Ishikawa (cell line): ENCODE measurements around the gene AP4S1.

Source experiments
- CEBPB ChIP-seq: IDR thresholded peaks from 2 replicates; pipeline ENCODE4 v1.6.1; 2012
- CREB1 ChIP-seq: IDR thresholded peaks from 2 replicates; pipeline ENCODE4 v1.6.1; 2012; ENCODE audit warnings: low read depth
- EGR1 ChIP-seq: IDR thresholded peaks from 2 replicates; pipeline ENCODE4 v1.6.1; 2012
- EP300 ChIP-seq: IDR thresholded peaks from 2 replicates; pipeline ENCODE4 v1.6.1; 2012; ENCODE audit warnings: borderline replicate concordance
- FOXM1 ChIP-seq: IDR thresholded peaks from 2 replicates; pipeline ENCODE4 v1.6.1; 2012; ENCODE audit warnings: low read depth, borderline replicate concordance
- NFIC ChIP-seq: IDR thresholded peaks from 2 replicates; pipeline ENCODE4 v1.6.1; 2012
- RAD21 ChIP-seq: IDR thresholded peaks from 2 replicates; pipeline ENCODE4 v1.6.1; 2012; ENCODE audit warnings: low read depth
- TAF1 ChIP-seq: IDR thresholded peaks from 2 replicates; pipeline ENCODE4 v1.6.1; 2012; ENCODE audit warnings: low read depth, mild to moderate bottlenecking
- TCF12 ChIP-seq: IDR thresholded peaks from 2 replicates; pipeline ENCODE4 v1.6.1; 2012; ENCODE audit warnings: low read depth
- TEAD4 ChIP-seq: IDR thresholded peaks from 2 replicates; pipeline ENCODE4 v1.6.1; 2012
- YY1 ChIP-seq: IDR thresholded peaks from 2 replicates; pipeline ENCODE4 v1.6.1; 2012; ENCODE audit warnings: low read depth
- ZBTB7A ChIP-seq: IDR thresholded peaks from 2 replicates; pipeline ENCODE4 v1.6.1; 2012; ENCODE audit warnings: low read depth
- TF ChIP-seq, protein P1 (sequence below): IDR thresholded peaks from 2 replicates; pipeline ENCODE4 v1.6.1; 2012
- TF ChIP-seq, protein P2 (sequence below): IDR thresholded peaks from 2 replicates; pipeline ENCODE4 v1.6.1; 2012
- TF ChIP-seq, protein P3 (sequence below): IDR thresholded peaks from 2 replicates; pipeline ENCODE4 v1.6.1; 2012; ENCODE audit warnings: low read depth, mild to moderate bottlenecking

The AP4S1 gene

GRCh38 chr14:31009836-31010574 lies 15.4 kb upstream of the AP4S1 start:
- TF ChIP-seq ZBTB7A (no peak), RAD21 (no peak), YY1 (no peak), CEBPB (no peak), TEAD4 (no peak), FOXM1 (no peak), CREB1 (no peak), EP300 (no peak), EGR1 (no peak), NFIC (no peak), TAF1 (no peak), TCF12 (no peak)
- TF ChIP-seq, protein P1, sequence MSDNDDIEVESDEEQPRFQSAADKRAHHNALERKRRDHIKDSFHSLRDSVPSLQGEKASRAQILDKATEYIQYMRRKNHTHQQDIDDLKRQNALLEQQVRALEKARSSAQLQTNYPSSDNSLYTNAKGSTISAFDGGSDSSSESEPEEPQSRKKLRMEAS: no peak
- TF ChIP-seq, protein P2, sequence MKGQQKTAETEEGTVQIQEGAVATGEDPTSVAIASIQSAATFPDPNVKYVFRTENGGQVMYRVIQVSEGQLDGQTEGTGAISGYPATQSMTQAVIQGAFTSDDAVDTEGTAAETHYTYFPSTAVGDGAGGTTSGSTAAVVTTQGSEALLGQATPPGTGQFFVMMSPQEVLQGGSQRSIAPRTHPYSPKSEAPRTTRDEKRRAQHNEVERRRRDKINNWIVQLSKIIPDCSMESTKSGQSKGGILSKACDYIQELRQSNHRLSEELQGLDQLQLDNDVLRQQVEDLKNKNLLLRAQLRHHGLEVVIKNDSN: no peak
- TF ChIP-seq, protein P3, sequence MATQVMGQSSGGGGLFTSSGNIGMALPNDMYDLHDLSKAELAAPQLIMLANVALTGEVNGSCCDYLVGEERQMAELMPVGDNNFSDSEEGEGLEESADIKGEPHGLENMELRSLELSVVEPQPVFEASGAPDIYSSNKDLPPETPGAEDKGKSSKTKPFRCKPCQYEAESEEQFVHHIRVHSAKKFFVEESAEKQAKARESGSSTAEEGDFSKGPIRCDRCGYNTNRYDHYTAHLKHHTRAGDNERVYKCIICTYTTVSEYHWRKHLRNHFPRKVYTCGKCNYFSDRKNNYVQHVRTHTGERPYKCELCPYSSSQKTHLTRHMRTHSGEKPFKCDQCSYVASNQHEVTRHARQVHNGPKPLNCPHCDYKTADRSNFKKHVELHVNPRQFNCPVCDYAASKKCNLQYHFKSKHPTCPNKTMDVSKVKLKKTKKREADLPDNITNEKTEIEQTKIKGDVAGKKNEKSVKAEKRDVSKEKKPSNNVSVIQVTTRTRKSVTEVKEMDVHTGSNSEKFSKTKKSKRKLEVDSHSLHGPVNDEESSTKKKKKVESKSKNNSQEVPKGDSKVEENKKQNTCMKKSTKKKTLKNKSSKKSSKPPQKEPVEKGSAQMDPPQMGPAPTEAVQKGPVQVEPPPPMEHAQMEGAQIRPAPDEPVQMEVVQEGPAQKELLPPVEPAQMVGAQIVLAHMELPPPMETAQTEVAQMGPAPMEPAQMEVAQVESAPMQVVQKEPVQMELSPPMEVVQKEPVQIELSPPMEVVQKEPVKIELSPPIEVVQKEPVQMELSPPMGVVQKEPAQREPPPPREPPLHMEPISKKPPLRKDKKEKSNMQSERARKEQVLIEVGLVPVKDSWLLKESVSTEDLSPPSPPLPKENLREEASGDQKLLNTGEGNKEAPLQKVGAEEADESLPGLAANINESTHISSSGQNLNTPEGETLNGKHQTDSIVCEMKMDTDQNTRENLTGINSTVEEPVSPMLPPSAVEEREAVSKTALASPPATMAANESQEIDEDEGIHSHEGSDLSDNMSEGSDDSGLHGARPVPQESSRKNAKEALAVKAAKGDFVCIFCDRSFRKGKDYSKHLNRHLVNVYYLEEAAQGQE: no peak

- TF ChIP-seq EP300 (no peak), TEAD4 (no peak), FOXM1 (no peak), NFIC (no peak)
- TF ChIP-seq, protein P2: no peak
- TF ChIP-seq, protein P3: no peak
Observed at GRCh38 chr14:31010935-31011334, 14.5 kb upstream of the AP4S1 start.

DNA sequence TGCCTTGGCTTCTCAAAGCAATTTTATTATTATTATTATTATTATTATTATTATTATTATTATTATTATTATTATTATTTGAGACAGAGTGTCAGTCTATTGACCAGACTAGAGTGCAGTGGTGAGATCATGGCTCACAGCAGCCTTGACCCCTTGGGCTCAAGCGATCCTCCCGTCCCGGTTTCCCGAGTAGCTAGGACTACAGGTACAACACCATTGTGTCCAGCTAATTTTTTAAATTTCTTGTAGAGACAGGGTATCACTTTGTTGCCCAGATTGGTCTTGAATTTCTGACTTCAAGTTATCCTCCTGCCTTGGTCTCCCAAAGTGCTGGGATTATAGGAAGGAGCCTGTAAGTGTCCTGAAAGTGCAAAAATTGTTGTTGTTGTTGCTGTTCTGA lies 11.6 kb upstream of the AP4S1 start:
- TF ChIP-seq ZBTB7A: no peak
- no peak for TF ChIP-seq TEAD4
- TF ChIP-seq, protein P1: no peak
- no peak for TF ChIP-seq EP300
- no peak for TF ChIP-seq TCF12

DNA sequence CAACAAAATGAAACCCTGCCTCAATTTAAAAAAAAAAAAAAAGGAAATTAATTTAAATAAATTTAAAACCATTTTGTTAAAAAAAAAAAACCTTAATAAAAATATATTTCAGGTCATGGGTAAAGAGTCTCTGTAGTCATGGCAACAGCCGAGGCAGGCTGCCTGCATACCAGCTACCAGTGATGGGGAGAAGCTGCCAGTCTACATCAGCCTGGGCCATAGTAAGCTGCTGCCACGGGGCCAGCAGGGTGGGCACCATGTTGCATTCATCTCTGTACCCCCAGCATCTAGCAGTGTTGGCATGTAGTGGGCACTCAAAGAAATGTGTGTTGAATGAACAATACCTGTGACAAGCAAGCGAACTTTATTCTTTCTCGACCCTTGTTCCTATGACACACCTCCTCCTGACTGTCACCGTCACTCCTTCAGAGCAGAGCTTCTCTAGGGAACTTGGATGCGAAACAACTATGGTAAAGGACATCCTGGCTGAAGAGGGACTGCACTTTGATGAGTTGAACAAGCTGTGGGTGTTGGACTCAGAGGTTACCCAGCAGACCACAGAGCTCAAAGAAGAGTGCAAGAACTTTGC lies 7.3 kb upstream of the AP4S1 start:
- TF ChIP-seq TEAD4 (no peak), CREB1 (no peak), TAF1 (no peak), YY1 (no peak), RAD21 (no peak), NFIC (no peak), FOXM1 (no peak), CEBPB (no peak)
- TF ChIP-seq, protein P2: no peak

DNA sequence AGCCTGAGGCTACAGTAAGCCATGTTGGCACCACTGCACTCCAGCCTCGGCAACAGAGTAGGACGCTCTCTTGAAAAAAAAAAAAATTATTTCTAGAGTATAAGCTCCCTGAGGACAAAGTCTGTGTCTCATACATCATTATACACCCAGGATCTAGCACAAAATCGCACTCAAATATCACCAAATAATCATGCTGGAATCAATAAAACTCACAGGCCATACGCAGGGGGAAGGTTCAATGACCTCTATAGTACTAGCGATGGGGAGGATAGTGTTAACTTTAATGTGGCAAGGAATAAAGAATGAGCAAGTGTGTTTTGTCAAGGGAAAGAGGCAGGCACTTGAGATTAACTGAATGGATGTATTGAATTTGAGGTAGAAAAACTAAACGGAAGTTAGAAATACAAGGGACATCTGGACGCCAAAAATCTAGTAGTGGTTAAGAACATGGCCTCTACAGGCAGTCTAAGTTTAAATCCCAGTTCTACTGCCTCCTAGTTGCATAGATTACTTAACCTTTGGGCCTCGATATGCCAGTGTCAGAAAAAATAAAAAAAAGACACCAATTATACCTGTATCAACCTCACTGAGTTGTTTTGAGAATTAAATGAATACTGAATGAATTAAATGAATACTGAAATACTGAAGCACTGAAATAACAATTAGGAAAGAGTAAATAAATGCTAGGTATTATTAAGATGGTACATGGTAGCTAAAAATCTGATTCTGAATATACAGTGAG lies 4.4 kb upstream of the AP4S1 start:
- TF ChIP-seq NFIC: no peak
- TF ChIP-seq, protein P1: no peak
- TF ChIP-seq EP300: no peak
- no peak for TF ChIP-seq CREB1
- TF ChIP-seq, protein P2: no peak
- no peak for TF ChIP-seq TEAD4
- TF ChIP-seq ZBTB7A: no peak
- TF ChIP-seq FOXM1: no peak
- TF ChIP-seq TCF12: no peak
- TF ChIP-seq YY1: no peak
- TF ChIP-seq, protein P3: no peak
- no peak for TF ChIP-seq TAF1
- TF ChIP-seq EGR1: no peak
- no peak for TF ChIP-seq RAD21
- no peak for TF ChIP-seq CEBPB
